Umbilical cord (tissue), 2 donors: ENCODE data around the gene LRMDA. TPM values are rescaled to one million over a fixed set of nuclear protein-coding genes. Genes with fewer than 3 reads are reported as not detected.
A peak's percentile ranks its signal among the peaks of the same experiment; 100 is the strongest.

Experiments
- DNase-seq: peaks from one replicate; pipeline ENCODE4 v3.0.0-alpha.2; 2015; ENCODE audit warnings: low spot score
- total RNA-seq: library from RNA; depleted of rRNA; stranded (reverse); fragments of >200 nt; gene quantifications from one replicate; pipeline ENCODE4 v1.2.3, GENCODE V29; 2014; ENCODE audit warnings: low replicate concordance; ENCODE audit not compliant: insufficient read depth

LRMDA gene
- total RNA-seq, 1 donor from 2014 or later: 1.7 TPM

GRCh38 chr10:75948583-75948982 lies 517.2 kb downstream of the LRMDA start:
- DNase-seq: no peak

GRCh38 chr10:75950307-75950706 lies 518.9 kb downstream of the LRMDA start:
- DNase-seq: no peak

- no peak for DNase-seq
Measured at GRCh38 chr10:75950997-75951589, 519.7 kb downstream of the LRMDA start.

GRCh38 chr10:75951627-75952026 lies 520.2 kb downstream of the LRMDA start:
- no peak for DNase-seq

- no peak for DNase-seq
Measured at GRCh38 chr10:75952093-75952492, 520.7 kb downstream of the LRMDA start.

GRCh38 chr10:75954486-75954885 lies 523.1 kb downstream of the LRMDA start:
- DNase-seq: no peak

- peak; percentile 13 for DNase-seq
Measured at GRCh38 chr10:75955973-75956502, 524.6 kb downstream of the LRMDA start.

GRCh38 chr10:75956624-75957023 lies 525.2 kb downstream of the LRMDA start:
- no peak for DNase-seq

GRCh38 chr10:75957314-75958120 lies 526.1 kb downstream of the LRMDA start:
- DNase-seq: no peak

GRCh38 chr10:75959209-75959608 lies 527.8 kb downstream of the LRMDA start:
- peak; percentile 59 for DNase-seq

GRCh38 chr10:75959912-75960311 lies 528.5 kb downstream of the LRMDA start:
- DNase-seq: no peak

- DNase-seq: no peak
Measured at GRCh38 chr10:75962395-75963061, 531.1 kb downstream of the LRMDA start.

- no peak for DNase-seq
Measured at GRCh38 chr10:75967491-75967890, 536.1 kb downstream of the LRMDA start.

- DNase-seq: no peak
Measured at GRCh38 chr10:75969031-75969430, 537.6 kb downstream of the LRMDA start.

GRCh38 chr10:75971402-75972211 lies 540.2 kb downstream of the LRMDA start:
- peak; percentile 87 for DNase-seq

GRCh38 chr10:75972491-75973276 lies 541.3 kb downstream of the LRMDA start:
- peak; percentile 85 for DNase-seq

GRCh38 chr10:75974080-75974479 lies 542.7 kb downstream of the LRMDA start:
- no peak for DNase-seq

GRCh38 chr10:75976681-75977080 lies 545.3 kb downstream of the LRMDA start:
- DNase-seq: no peak

GRCh38 chr10:75977139-75977538 lies 545.7 kb downstream of the LRMDA start:
- peak; percentile 17 for DNase-seq

GRCh38 chr10:75978213-75978612 lies 546.8 kb downstream of the LRMDA start:
- no peak for DNase-seq
